Activated T-cell treated with anti-CD3 and anti-CD28 coated beads, Interleukin-2, amount 50 U/mL, for 4 hours (primary cell): ENCODE results near the gene LDB2. TPM values are rescaled to one million over a fixed set of nuclear protein-coding genes. Genes with fewer than 3 reads are reported as not detected.

Experiments used
- ATAC-seq, 2 donors: fragments of 200-7000 bp; cut with Tn5 transposase; one replicate each; pipeline ENCODE4 v1.10.0; 2021
- DNase-seq: peaks from one replicate; pipeline ENCODE4 v3.0.0-alpha.2; 2020
- H3K27me3 Mint-ChIP-seq: one replicate; pipeline ENCODE4 v1.8.0; 2021; ENCODE audit warnings: low read depth, mixed read lengths
- H3K36me3 Mint-ChIP-seq: one replicate; pipeline ENCODE4 v1.8.0; 2022; ENCODE audit warnings: mixed read lengths; ENCODE audit not compliant: insufficient read depth
- H3K4me1 Mint-ChIP-seq: one replicate; pipeline ENCODE4 v1.8.0; 2021; ENCODE audit warnings: low read depth, mixed read lengths
- H3K4me3 Mint-ChIP-seq: one replicate; pipeline ENCODE4 v1.8.0; 2021; ENCODE audit warnings: mild to moderate bottlenecking, moderate library complexity, mixed read lengths
- H3K9me3 Mint-ChIP-seq: one replicate; pipeline ENCODE4 v1.8.0; 2021; ENCODE audit warnings: mixed read lengths
- total RNA-seq, 3 donors: library from RNA; stranded (reverse); gene quantifications; one replicate each; pipeline ENCODE4 v1.2.1, GENCODE V29; 2021

Gene LDB2
- total RNA-seq, 3 donors from 2014 or later, result 0.11 TPM; not detected in 2

DNA sequence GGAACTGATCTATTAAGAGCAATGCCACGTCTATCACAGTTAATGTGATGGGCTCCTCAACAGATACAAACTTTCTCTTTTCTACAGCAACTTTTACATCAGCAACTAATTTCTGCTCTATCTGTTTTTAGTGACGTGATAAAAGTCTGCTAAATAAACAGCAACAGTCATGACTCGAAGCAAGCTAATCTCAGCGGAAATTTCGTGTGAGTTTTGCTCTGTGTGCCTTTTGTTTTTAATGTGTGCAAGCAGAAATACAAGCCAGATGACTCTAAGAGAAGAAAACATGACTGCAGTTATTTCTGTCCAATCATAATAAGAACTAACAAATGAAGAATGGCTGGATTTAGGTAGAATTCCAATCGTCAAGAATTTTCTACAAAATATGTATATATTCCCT, 214.3 kb downstream of the LDB2 start:
- ATAC-seq (no peak), DNase-seq (no peak)
- H3K4me1 Mint-ChIP-seq, result no peaks in the 10 kb centered on the region
- H3K4me3 Mint-ChIP-seq, result no peak overlapping the region
- H3K9me3 Mint-ChIP-seq, result no peaks in the 10 kb centered on the region
- H3K27me3 Mint-ChIP-seq, result no peaks in the 10 kb centered on the region
- H3K36me3 Mint-ChIP-seq, result no peaks in the 10 kb centered on the region

GRCh38 chr4:16682975-16683374, 215.5 kb downstream of the LDB2 start:
- no peak overlapping the region for H3K4me3 Mint-ChIP-seq
- DNase-seq (no peak), ATAC-seq (no peak)
- no peaks in the 10 kb centered on the region for H3K9me3 Mint-ChIP-seq
- H3K27me3 Mint-ChIP-seq, result no peaks in the 10 kb centered on the region
- no peaks in the 10 kb centered on the region for H3K4me1 Mint-ChIP-seq
- H3K36me3 Mint-ChIP-seq, result no peaks in the 10 kb centered on the region

- Mint-ChIP-seq H3K9me3 (no peaks in the 10 kb centered on the region), H3K36me3 (no peaks in the 10 kb centered on the region), H3K4me1 (no peaks in the 10 kb centered on the region), H3K4me3 (no peak overlapping the region), H3K27me3 (no peaks in the 10 kb centered on the region)
- ATAC-seq (no peak), DNase-seq (no peak)
Observed at GRCh38 chr4:16677001-16677944, 221.2 kb downstream of the LDB2 start.

- Mint-ChIP-seq H3K4me3 (no peak overlapping the region), H3K27me3 (no peaks in the 10 kb centered on the region), H3K9me3 (no peaks in the 10 kb centered on the region), H3K4me1 (no peaks in the 10 kb centered on the region), H3K36me3 (no peaks in the 10 kb centered on the region)
- ATAC-seq, result no peak
- no peak for DNase-seq
Observed at GRCh38 chr4:16676230-16676770, 222.1 kb downstream of the LDB2 start.

DNA sequence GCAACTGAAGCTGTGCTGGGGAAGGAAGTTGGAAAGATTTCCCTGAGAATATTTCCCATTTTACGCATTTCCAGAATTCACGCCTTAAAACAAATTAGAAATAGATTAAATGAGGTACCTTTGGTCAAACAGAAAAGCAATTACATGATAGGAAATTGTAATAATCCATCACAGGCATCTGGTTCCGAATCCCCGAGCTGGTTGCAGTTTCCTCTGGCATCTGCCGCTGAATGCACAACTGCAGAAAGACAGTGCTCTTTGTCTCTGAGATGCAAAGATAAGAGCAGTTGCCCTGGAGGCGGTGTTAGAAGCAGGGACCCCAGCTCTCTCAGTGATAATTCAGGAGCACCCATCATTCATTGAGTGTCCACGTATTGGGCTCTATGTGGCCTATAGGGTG, 224.4 kb downstream of the LDB2 start:
- Mint-ChIP-seq H3K4me1 (no peaks in the 10 kb centered on the region), H3K36me3 (no peaks in the 10 kb centered on the region), H3K9me3 (no peaks in the 10 kb centered on the region), H3K27me3 (no peaks in the 10 kb centered on the region), H3K4me3 (no peak overlapping the region)
- ATAC-seq (no peak), DNase-seq (no peak)

DNA sequence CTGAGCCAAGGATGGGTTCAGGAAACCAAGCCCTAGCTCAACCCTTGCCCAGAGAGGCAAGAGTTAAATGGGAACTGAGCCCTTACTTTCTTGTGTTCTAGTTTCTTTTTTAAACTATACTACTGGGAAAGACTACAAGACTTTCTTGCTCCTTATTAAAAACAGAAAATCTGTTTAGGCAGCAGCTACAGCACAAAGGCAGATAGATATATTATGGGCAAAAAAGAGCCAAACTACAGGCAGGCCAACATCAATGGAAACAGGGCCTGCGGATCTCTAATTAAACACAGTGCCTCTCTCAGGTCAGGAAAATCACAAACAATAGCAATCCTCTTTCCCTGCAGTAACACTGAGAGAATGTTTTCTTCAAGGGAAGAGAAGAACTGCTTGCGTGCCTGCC, 226.0 kb downstream of the LDB2 start:
- H3K4me1 Mint-ChIP-seq, result no peaks in the 10 kb centered on the region
- DNase-seq (no peak), ATAC-seq (no peak)
- no peaks in the 10 kb centered on the region for H3K27me3 Mint-ChIP-seq
- H3K9me3 Mint-ChIP-seq, result no peaks in the 10 kb centered on the region
- H3K36me3 Mint-ChIP-seq, result no peaks in the 10 kb centered on the region
- H3K4me3 Mint-ChIP-seq, result no peak overlapping the region

GRCh38 chr4:16671741-16672140, 226.7 kb downstream of the LDB2 start:
- ATAC-seq (no peak), DNase-seq (no peak)
- Mint-ChIP-seq H3K4me1 (no peaks in the 10 kb centered on the region), H3K36me3 (no peaks in the 10 kb centered on the region), H3K27me3 (no peaks in the 10 kb centered on the region), H3K4me3 (no peak overlapping the region), H3K9me3 (no peaks in the 10 kb centered on the region)

- Mint-ChIP-seq H3K4me3 (no peak overlapping the region), H3K9me3 (no peaks in the 10 kb centered on the region), H3K4me1 (no peaks in the 10 kb centered on the region), H3K36me3 (no peaks in the 10 kb centered on the region), H3K27me3 (no peaks in the 10 kb centered on the region)
- no peak for DNase-seq
- no peak for ATAC-seq
Observed at GRCh38 chr4:16670727-16671126, 227.7 kb downstream of the LDB2 start.

DNA sequence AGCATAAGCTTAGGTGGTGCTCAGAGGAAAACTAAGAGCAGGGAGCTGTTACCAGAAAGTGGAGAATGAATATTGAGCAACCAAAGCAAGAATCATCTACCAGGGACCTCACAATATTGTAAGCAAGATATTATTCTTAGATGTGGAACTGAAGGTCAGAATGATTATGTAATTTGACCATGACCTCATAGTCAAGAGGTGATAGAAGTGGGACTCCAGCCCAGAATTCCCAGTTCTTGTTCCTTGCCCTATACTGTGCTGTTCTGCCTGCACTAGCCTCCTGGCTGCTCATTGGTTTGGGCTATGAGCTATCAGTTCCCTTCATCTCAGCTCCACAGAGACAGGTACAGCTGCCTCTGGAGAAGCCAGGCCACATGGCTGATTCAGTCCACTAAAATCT, 229.4 kb downstream of the LDB2 start:
- DNase-seq, result no peak
- Mint-ChIP-seq H3K9me3 (no peaks in the 10 kb centered on the region), H3K4me1 (no peaks in the 10 kb centered on the region), H3K36me3 (no peaks in the 10 kb centered on the region), H3K4me3 (no peak overlapping the region), H3K27me3 (no peaks in the 10 kb centered on the region)
- no peak for ATAC-seq

- Mint-ChIP-seq H3K4me1 (no peaks in the 10 kb centered on the region), H3K36me3 (no peaks in the 10 kb centered on the region), H3K4me3 (no peak overlapping the region), H3K9me3 (no peaks in the 10 kb centered on the region), H3K27me3 (no peaks in the 10 kb centered on the region)
- DNase-seq (no peak), ATAC-seq (no peak)
Observed at GRCh38 chr4:16668488-16668887, 230.0 kb downstream of the LDB2 start.

GRCh38 chr4:16667464-16667863, 231.0 kb downstream of the LDB2 start:
- no peaks in the 10 kb centered on the region for H3K27me3 Mint-ChIP-seq
- no peaks in the 10 kb centered on the region for H3K36me3 Mint-ChIP-seq
- H3K9me3 Mint-ChIP-seq, result no peaks in the 10 kb centered on the region
- no peak overlapping the region for H3K4me3 Mint-ChIP-seq
- DNase-seq, result no peak
- ATAC-seq, result no peak
- no peaks in the 10 kb centered on the region for H3K4me1 Mint-ChIP-seq

- H3K36me3 Mint-ChIP-seq, result no peaks in the 10 kb centered on the region
- ATAC-seq, result no peak
- DNase-seq, result no peak
- H3K9me3 Mint-ChIP-seq, result no peaks in the 10 kb centered on the region
- H3K4me3 Mint-ChIP-seq, result no peak overlapping the region
- H3K4me1 Mint-ChIP-seq, result no peaks in the 10 kb centered on the region
- H3K27me3 Mint-ChIP-seq, result no peaks in the 10 kb centered on the region
Observed at GRCh38 chr4:16665942-16666551, 232.4 kb downstream of the LDB2 start.

DNA sequence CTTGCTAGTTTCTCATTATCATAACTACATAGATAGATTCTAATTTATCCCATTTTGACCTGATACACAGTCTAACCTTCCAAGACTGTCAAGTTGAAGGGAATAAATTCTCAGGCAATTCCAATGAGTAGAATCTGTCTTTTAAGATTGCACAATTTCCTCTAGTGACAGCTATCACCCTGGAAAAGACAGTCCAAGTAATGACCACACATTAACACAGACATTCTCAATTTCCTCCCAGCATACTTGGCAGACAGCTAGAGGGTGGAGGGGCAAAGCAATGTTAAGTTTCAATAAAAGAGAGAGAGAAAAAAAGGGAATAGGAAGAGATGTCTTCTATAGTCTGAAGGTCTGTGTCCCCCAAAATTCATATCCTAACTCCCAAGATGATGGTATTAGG, 234.7 kb downstream of the LDB2 start:
- Mint-ChIP-seq H3K4me1 (no peaks in the 10 kb centered on the region), H3K27me3 (no peaks in the 10 kb centered on the region), H3K4me3 (no peak overlapping the region), H3K36me3 (no peaks in the 10 kb centered on the region), H3K9me3 (no peaks in the 10 kb centered on the region)
- ATAC-seq (no peak), DNase-seq (no peak)

- no peak for DNase-seq
- H3K9me3 Mint-ChIP-seq, result no peaks in the 10 kb centered on the region
- H3K27me3 Mint-ChIP-seq, result no peaks in the 10 kb centered on the region
- H3K4me3 Mint-ChIP-seq, result no peak overlapping the region
- no peak for ATAC-seq
- no peaks in the 10 kb centered on the region for H3K4me1 Mint-ChIP-seq
- no peaks in the 10 kb centered on the region for H3K36me3 Mint-ChIP-seq
Observed at GRCh38 chr4:16663307-16663706, 235.1 kb downstream of the LDB2 start.

DNA sequence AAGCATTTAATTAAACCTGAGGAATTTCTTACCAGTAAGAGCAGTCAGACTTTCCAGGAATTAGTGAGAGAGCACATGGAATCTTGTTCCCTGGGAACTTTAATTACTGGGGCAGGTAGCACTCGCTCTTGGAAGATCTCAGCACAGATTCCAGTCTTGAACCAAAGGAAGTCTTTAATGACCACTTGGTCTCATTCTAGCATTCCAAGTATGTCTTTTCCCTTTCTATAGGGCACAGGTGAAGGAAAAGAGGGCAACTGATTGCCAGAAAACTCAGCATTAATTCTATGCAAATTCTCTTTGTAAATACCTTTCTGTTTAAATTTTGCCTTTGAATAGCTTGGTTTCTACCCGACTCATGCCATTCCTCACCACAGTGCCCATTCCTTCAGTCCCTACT, 236.6 kb downstream of the LDB2 start:
- Mint-ChIP-seq H3K9me3 (no peaks in the 10 kb centered on the region), H3K4me3 (no peak overlapping the region), H3K36me3 (no peaks in the 10 kb centered on the region), H3K27me3 (no peaks in the 10 kb centered on the region), H3K4me1 (no peaks in the 10 kb centered on the region)
- DNase-seq (no peak), ATAC-seq (no peak)
